Right ventricle myocardium superior (tissue), 1 donor: ENCODE results near the gene GSTM5. TPM values are rescaled to one million over a fixed set of nuclear protein-coding genes. Genes with fewer than 3 reads are reported as not detected.
"Not testable (repeated sequence)": the region's sequence is repeated elsewhere in the genome, so short reads cannot be mapped to it uniquely, and the experiment has no call there.

Source experiments
- ATAC-seq: fragments of 200-7000 bp; cut with Tn5 transposase; one replicate; pipeline ENCODE4 v1.9.1; 2020; ENCODE audit warnings: mild to moderate bottlenecking; ENCODE audit not compliant: poor library complexity
- DNase-seq: peaks from one replicate; pipeline ENCODE4 v3.0.0-alpha.2; 2020
- intact Hi-C: fragments of 100-400 bp; cut with DNase I; formaldehyde crosslinking; loops from one replicate; pipeline ENCODE4 v1.11.2; 2022
- total RNA-seq: library from RNA; stranded (reverse); fragmentation: NEBNext Ultra II Directional; extraction: Animal tissue kit (Norgen Biotek cat#: 25700); gene quantifications from one replicate; pipeline ENCODE4 v1.2.1, GENCODE V29; 2021
- donor health status: DM: no; HTN: yes; CAD: no; lungs with severe emphysema.

GSTM5 gene
- total RNA-seq, 1 donor from 2014 or later = 2.6 TPM

GRCh38 chr1:109721042-109721441 lies 9.0 kb downstream of the GSTM5 start:
- intact Hi-C loops = no loop called here
- DNase-seq (no peak), ATAC-seq (no peak)

GRCh38 chr1:109721971-109722370 lies 9.9 kb downstream of the GSTM5 start:
- ATAC-seq = no peak
- intact Hi-C loops = no loop called here

GRCh38 chr1:109722908-109723691 lies 11.0 kb downstream of the GSTM5 start:
- DNase-seq = no peak
- intact Hi-C loops = no loop called here
- ATAC-seq = no peak

More at GRCh38 chr1:109721971-109722370, 9.9 kb downstream of the GSTM5 start:
- no peak for DNase-seq

GRCh38 chr1:109724933-109725332 lies 12.9 kb downstream of the GSTM5 start:
- DNase-seq (no peak), ATAC-seq (no peak)
- intact Hi-C loops = no loop called here

- DNase-seq (no peak), ATAC-seq (no peak)
- intact Hi-C loops = no loop called here
Observed at GRCh38 chr1:109725510-109725909, 13.5 kb downstream of the GSTM5 start.

GRCh38 chr1:109726007-109726406 lies 14.0 kb downstream of the GSTM5 start:
- ATAC-seq (no peak), DNase-seq (no peak)
- intact Hi-C loops = no loop called here

GRCh38 chr1:109726728-109727373 lies 14.8 kb downstream of the GSTM5 start:
- intact Hi-C loops = no loop called here
- no peak for DNase-seq
- no peak for ATAC-seq

GRCh38 chr1:109728870-109729269 lies 16.8 kb downstream of the GSTM5 start:
- intact Hi-C loops = no loop called here
- DNase-seq = no peak
- ATAC-seq = no peak

- intact Hi-C loops = no loop called here
- ATAC-seq = no peak
- DNase-seq = no peak
Observed at GRCh38 chr1:109730666-109731065, 18.6 kb downstream of the GSTM5 start.

GRCh38 chr1:109732390-109732881 lies 20.4 kb downstream of the GSTM5 start:
- intact Hi-C loops = no loop called here
- DNase-seq (no peak), ATAC-seq (no peak)

GRCh38 chr1:109733236-109733870 lies 21.3 kb downstream of the GSTM5 start:
- intact Hi-C loops = no loop called here
- no peak for ATAC-seq
- no peak for DNase-seq

- intact Hi-C loops = no loop called here
Observed at GRCh38 chr1:109739738-109740614, 27.9 kb downstream of the GSTM5 start.

GRCh38 chr1:109740615-109741373 lies 28.7 kb downstream of the GSTM5 start, which contains the start of gene GSTM3:
Gene GSTM3, minus strand, starts transcription at chr1:109741038. Its CDS starts 751 bp downstream, at chr1:109740287.
- intact Hi-C loops = no loop called here
- no peak for DNase-seq
- peak; percentile 14 for ATAC-seq

More at GRCh38 chr1:109739738-109740614, 27.9 kb downstream of the GSTM5 start:
- DNase-seq (peak; percentile 91), ATAC-seq (peak; percentile 99)

GRCh38 chr1:109748311-109748710 lies 36.3 kb downstream of the GSTM5 start:
- intact Hi-C loops, ATAC-seq, DNase-seq: not testable (repeated sequence)

- intact Hi-C loops = no loop called here
- peak; percentile 67 for ATAC-seq
- no peak for DNase-seq
Observed at GRCh38 chr1:109749221-109749620, 37.2 kb downstream of the GSTM5 start.

GRCh38 chr1:109750241-109750882 lies 38.3 kb downstream of the GSTM5 start:
- intact Hi-C loops = no loop called here
- no peak for ATAC-seq
- DNase-seq = no peak

GRCh38 chr1:109750920-109751319 lies 38.9 kb downstream of the GSTM5 start:
- DNase-seq (no peak), ATAC-seq (no peak)
- intact Hi-C loops = no loop called here
